ENCODE data around the gene MARVELD2. TPM values are rescaled to one million over a fixed set of nuclear protein-coding genes. Genes with fewer than 3 reads are reported as not detected.
"Not testable (repeated sequence)": the region's sequence is repeated elsewhere in the genome, so short reads cannot be mapped to it uniquely, and the experiment has no call there.

The MARVELD2 gene
- total and polyA plus RNA-seq, 2 of the 13 experiments (the other 11 are each of a cell fraction or from before 2014, with no cell fraction given) = 11.1 to 15.4 TPM

DNA sequence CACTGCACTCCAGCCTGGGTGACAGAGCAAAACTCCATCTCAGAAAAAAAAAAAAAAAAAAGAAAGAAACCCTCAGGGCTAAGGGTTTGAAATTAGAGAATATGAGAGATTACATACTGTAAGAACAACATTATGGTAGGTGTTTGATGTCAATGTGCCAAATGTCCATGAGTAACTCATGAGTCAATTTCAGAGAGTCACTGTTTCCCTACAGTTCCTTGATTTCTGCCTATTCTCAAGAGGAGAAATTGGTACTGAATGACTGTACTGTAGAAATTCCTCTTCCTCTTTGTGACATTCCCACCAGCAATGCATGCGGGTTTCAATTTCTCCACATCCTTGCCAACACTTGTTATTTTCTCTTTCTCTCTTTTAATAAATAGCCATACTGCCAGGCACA lies 35.2 kb downstream of the MARVELD2 start:
- WGBS (ENCODE audit: low lambda C conversion rate) = 100% methylated on average over 1 of the region's 1 CpG
- H3K79me2 ChIP-seq (ENCODE audit: insufficient read depth, low read length) = no peaks in the 10 kb centered on the region
- no TSS peak for BruUV-seq (replicated peaks)
- ChIA-PET POLR2A (no interaction called here), CTCF (ENCODE audit: low intra/inter-chr PET ratio, low total read pairs) (no interaction called here)
- TF ChIP-seq, protein P1, sequence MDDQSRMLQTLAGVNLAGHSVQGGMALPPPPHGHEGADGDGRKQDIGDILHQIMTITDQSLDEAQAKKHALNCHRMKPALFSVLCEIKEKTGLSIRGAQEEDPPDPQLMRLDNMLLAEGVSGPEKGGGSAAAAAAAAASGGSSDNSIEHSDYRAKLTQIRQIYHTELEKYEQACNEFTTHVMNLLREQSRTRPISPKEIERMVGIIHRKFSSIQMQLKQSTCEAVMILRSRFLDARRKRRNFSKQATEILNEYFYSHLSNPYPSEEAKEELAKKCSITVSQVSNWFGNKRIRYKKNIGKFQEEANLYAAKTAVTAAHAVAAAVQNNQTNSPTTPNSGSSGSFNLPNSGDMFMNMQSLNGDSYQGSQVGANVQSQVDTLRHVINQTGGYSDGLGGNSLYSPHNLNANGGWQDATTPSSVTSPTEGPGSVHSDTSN (CRISPR knock-in tag; IDR thresholded peaks at IDR 0.05; ENCODE audit: borderline replicate concordance) = no peak
- no peak for TF ChIP-seq NBN (conservative IDR thresholded peaks at IDR 0.05)
- TF ChIP-seq, protein P2, sequence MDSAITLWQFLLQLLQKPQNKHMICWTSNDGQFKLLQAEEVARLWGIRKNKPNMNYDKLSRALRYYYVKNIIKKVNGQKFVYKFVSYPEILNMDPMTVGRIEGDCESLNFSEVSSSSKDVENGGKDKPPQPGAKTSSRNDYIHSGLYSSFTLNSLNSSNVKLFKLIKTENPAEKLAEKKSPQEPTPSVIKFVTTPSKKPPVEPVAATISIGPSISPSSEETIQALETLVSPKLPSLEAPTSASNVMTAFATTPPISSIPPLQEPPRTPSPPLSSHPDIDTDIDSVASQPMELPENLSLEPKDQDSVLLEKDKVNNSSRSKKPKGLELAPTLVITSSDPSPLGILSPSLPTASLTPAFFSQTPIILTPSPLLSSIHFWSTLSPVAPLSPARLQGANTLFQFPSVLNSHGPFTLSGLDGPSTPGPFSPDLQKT (CRISPR knock-in tag; IDR thresholded peaks at IDR 0.05; ENCODE audit: borderline replicate concordance) = no peak
- TF ChIP-seq, protein P3, sequence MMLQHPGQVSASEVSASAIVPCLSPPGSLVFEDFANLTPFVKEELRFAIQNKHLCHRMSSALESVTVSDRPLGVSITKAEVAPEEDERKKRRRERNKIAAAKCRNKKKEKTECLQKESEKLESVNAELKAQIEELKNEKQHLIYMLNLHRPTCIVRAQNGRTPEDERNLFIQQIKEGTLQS (CRISPR knock-in tag; IDR thresholded peaks at IDR 0.05) = no peak
- no peak for TF ChIP-seq ZNF234 (CRISPR knock-in tag; conservative IDR thresholded peaks at IDR 0.05)
- H3K27me3 ChIP-seq (ENCODE audit: control insufficient read depth in 1 of 2, insufficient read depth in 2 of 2, low read length in 2 of 2) = no peaks in the 10 kb centered on the region
- peaks cover 55% of the 10 kb centered on the region for H3K4me1 ChIP-seq (ENCODE audit: insufficient read depth, low read length)
- H2AFZ ChIP-seq (ENCODE audit: low read length) = no peak overlapping the region
- no peak overlapping the region for H3K4me2 ChIP-seq (ENCODE audit: low read depth, low read length)
- no peaks in the 10 kb centered on the region for H4K20me1 ChIP-seq (ENCODE audit: insufficient read depth, low read length)
- H3K4me3 ChIP-seq (replicated peaks in 1 of 3; ENCODE audit: insufficient read depth in 1 of 3, low read depth in 2 of 3, low read length in 3 of 3) = no peak overlapping the region
- intact Hi-C loops (cut with micrococcal nuclease; ENCODE audit: unreplicated experiment) = no loop called here
- no peak overlapping the region for H3K27ac ChIP-seq (ENCODE audit: extremely low read length, insufficient read depth, low read length)
- ATAC-seq (no peak), FAIRE-seq (no peak), DNase-seq (ENCODE audit: low spot score) (no peak)
- in situ Hi-C loops (cut with HindIII; ENCODE audit: extremely low pct_ligation_motif_present, low pct_unique_long_range_greater_than_20kb) = no loop called here
- H3K36me3 ChIP-seq (replicated peaks in 1 of 2; ENCODE audit: control insufficient read depth in 1 of 2, insufficient read depth in 2 of 2, low read length in 2 of 2) = no peaks in the 10 kb centered on the region
- H3K9ac ChIP-seq (ENCODE audit: insufficient read depth, low read depth, low read length) = no peak overlapping the region
- H3K9me3 ChIP-seq (ENCODE audit: low read length) = no peaks in the 10 kb centered on the region

DNA sequence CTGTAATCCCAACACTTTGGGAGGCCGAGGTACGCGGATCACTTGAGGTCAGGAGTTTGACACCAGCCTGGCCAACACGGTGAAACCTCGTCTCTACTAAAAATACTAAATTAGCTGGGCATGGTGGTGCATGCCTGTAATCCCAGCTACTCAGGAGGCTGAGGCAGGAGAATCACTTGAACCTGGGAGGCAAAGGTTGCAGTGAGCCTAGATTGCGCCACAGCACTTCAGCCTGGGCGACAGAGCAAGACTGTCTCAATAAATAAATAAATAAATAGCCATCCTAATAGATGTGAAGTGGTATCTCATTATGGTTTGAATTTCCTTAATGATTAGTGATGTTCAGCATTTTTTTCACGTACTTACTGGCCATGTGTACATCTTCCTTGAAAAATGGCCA lies 35.6 kb downstream of the MARVELD2 start:
- H3K27me3 ChIP-seq (ENCODE audit: control insufficient read depth in 1 of 2, insufficient read depth in 2 of 2, low read length in 2 of 2); H3K4me3 ChIP-seq (replicated peaks in 1 of 3; ENCODE audit: insufficient read depth in 1 of 3, low read depth in 2 of 3, low read length in 3 of 3); H4K20me1 ChIP-seq (ENCODE audit: insufficient read depth, low read length); FAIRE-seq; BruUV-seq (replicated peaks); H3K36me3 ChIP-seq (replicated peaks in 1 of 2; ENCODE audit: control insufficient read depth in 1 of 2, insufficient read depth in 2 of 2, low read length in 2 of 2); H3K9ac ChIP-seq (ENCODE audit: insufficient read depth, low read depth, low read length); H3K79me2 ChIP-seq (ENCODE audit: insufficient read depth, low read length); H3K9me3 ChIP-seq (ENCODE audit: low read length); in situ Hi-C loops (cut with HindIII; ENCODE audit: extremely low pct_ligation_motif_present, low pct_unique_long_range_greater_than_20kb); H2AFZ ChIP-seq (ENCODE audit: low read length); intact Hi-C loops (cut with micrococcal nuclease; ENCODE audit: unreplicated experiment); H3K27ac ChIP-seq (ENCODE audit: extremely low read length, insufficient read depth, low read length); H3K4me2 ChIP-seq (ENCODE audit: low read depth, low read length); CTCF ChIA-PET (ENCODE audit: low intra/inter-chr PET ratio, low total read pairs); POLR2A ChIA-PET; DNase-seq (ENCODE audit: low spot score); ATAC-seq: not testable (repeated sequence)
- H3K4me1 ChIP-seq (ENCODE audit: insufficient read depth, low read length) = peaks cover 59% of the 10 kb centered on the region
- 91% methylated on average over 8 of the region's 8 CpGs for WGBS (ENCODE audit: low lambda C conversion rate)
- TF ChIP-seq HOXA3 (CRISPR knock-in tag; IDR thresholded peaks at IDR 0.05) (0 out of 2 replicates have a peak, but pooled peaks have one; percentile 11), HNF4A (CRISPR knock-in tag; IDR thresholded peaks at IDR 0.05) (peak; percentile 57), SALL1 (CRISPR knock-in tag; IDR thresholded peaks at IDR 0.05) (peak; percentile 44; the same call in 1 of the 2 replicates), CEBPG (CRISPR knock-in tag; IDR thresholded peaks at IDR 0.05) (peak; percentile 75), ZNF460 (CRISPR knock-in tag; IDR thresholded peaks at IDR 0.05; ENCODE audit: borderline replicate concordance) (peak; percentile 90), ZNF121 (CRISPR knock-in tag; IDR thresholded peaks at IDR 0.05) (peak; percentile 61; the same call in 1 of the 2 replicates)
- TF ChIP-seq, protein P4, sequence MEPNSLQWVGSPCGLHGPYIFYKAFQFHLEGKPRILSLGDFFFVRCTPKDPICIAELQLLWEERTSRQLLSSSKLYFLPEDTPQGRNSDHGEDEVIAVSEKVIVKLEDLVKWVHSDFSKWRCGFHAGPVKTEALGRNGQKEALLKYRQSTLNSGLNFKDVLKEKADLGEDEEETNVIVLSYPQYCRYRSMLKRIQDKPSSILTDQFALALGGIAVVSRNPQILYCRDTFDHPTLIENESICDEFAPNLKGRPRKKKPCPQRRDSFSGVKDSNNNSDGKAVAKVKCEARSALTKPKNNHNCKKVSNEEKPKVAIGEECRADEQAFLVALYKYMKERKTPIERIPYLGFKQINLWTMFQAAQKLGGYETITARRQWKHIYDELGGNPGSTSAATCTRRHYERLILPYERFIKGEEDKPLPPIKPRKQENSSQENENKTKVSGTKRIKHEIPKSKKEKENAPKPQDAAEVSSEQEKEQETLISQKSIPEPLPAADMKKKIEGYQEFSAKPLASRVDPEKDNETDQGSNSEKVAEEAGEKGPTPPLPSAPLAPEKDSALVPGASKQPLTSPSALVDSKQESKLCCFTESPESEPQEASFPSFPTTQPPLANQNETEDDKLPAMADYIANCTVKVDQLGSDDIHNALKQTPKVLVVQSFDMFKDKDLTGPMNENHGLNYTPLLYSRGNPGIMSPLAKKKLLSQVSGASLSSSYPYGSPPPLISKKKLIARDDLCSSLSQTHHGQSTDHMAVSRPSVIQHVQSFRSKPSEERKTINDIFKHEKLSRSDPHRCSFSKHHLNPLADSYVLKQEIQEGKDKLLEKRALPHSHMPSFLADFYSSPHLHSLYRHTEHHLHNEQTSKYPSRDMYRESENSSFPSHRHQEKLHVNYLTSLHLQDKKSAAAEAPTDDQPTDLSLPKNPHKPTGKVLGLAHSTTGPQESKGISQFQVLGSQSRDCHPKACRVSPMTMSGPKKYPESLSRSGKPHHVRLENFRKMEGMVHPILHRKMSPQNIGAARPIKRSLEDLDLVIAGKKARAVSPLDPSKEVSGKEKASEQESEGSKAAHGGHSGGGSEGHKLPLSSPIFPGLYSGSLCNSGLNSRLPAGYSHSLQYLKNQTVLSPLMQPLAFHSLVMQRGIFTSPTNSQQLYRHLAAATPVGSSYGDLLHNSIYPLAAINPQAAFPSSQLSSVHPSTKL (CRISPR knock-in tag; IDR thresholded peaks at IDR 0.05) = peak; percentile 38; the same call in 1 of the 2 replicates

Data from HepG2 (cell line).